RWPE2 (cell line): ENCODE measurements around the gene ENO4.

ENCODE experiments used
- ATAC-seq: fragments of 200-7000 bp; cut with Tn5 transposase; 3 replicates; pipeline ENCODE4 v1.9.1; 2021; ENCODE audit warnings: low read depth
- DNase-seq: peaks from one replicate; pipeline ENCODE4 v3.0.0-alpha.2; 2020; ENCODE audit warnings: low spot score
- H3K27ac ChIP-seq: fragments of 450-650 bp; 2 replicates; pipeline ENCODE4 v1.5.1; 2017; ENCODE audit warnings: mild to moderate bottlenecking; ENCODE audit not compliant: poor library complexity, severe bottlenecking
- H3K27me3 ChIP-seq: fragments of 250-450 bp; sonication (Bioruptor Pico); 2 replicates; pipeline ENCODE4 v1.5.1; 2021; ENCODE audit warnings: mild to moderate bottlenecking, moderate library complexity; ENCODE audit not compliant: insufficient read depth, poor library complexity, severe bottlenecking
- H3K36me3 ChIP-seq: fragments of 250-450 bp; sonication (Bioruptor Pico); 2 replicates; pipeline ENCODE4 v1.5.1; 2020; ENCODE audit warnings: low read depth, mild to moderate bottlenecking, moderate library complexity
- H3K4me1 ChIP-seq: fragments of 250-450 bp; sonication (Bioruptor Pico); 2 replicates; pipeline ENCODE4 v1.5.1; 2021; ENCODE audit warnings: mild to moderate bottlenecking, moderate library complexity; ENCODE audit not compliant: insufficient read depth, poor library complexity, severe bottlenecking
- H3K4me3 ChIP-seq: fragments of 250-450 bp; sonication (Bioruptor Pico); 2 replicates; pipeline ENCODE4 v1.5.1; 2021; ENCODE audit warnings: mild to moderate bottlenecking, moderate library complexity; ENCODE audit not compliant: severe bottlenecking
- H3K9me3 ChIP-seq: fragments of 250-450 bp; sonication (Bioruptor Pico); 2 replicates; pipeline ENCODE4 v1.5.1; 2021; ENCODE audit warnings: mild to moderate bottlenecking, moderate library complexity; ENCODE audit not compliant: severe bottlenecking
- TF ChIP-seq, protein P1 (sequence below): fragments of 450-650 bp; IDR thresholded peaks from one replicate; pipeline ENCODE4 v1.5.1; 2017; ENCODE audit warnings: mild to moderate bottlenecking, moderate library complexity; ENCODE audit not compliant: poor library complexity, severe bottlenecking

Gene ENO4

DNA sequence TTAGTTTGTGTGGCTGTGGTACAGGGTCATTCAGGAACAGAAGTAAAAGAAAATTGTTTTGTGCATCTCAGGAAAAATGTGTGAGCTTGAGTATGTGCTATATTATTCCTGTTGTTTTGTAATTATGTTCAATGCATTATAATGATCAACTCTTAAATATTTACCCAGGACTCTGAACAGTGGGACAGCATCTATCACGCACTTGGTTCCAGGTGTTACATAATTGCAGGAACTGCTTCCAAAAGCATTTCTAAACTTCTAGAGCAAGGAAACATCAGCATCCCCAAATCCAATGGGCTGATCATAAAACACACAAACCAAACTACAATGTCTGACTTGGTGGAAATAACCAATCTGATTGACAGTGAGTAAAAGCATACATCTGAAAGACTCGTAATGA, 26.6 kb downstream of the ENO4 start:
- Histone ChIP-seq H3K4me3 (no peak overlapping the region), H3K9me3 (no peaks in the 10 kb centered on the region), H3K27ac (no peak overlapping the region), H3K4me1 (no peaks in the 10 kb centered on the region), H3K27me3 (no peaks in the 10 kb centered on the region), H3K36me3 (no peaks in the 10 kb centered on the region)
- DNase-seq: no peak
- no peak for ATAC-seq
- TF ChIP-seq, protein P1, sequence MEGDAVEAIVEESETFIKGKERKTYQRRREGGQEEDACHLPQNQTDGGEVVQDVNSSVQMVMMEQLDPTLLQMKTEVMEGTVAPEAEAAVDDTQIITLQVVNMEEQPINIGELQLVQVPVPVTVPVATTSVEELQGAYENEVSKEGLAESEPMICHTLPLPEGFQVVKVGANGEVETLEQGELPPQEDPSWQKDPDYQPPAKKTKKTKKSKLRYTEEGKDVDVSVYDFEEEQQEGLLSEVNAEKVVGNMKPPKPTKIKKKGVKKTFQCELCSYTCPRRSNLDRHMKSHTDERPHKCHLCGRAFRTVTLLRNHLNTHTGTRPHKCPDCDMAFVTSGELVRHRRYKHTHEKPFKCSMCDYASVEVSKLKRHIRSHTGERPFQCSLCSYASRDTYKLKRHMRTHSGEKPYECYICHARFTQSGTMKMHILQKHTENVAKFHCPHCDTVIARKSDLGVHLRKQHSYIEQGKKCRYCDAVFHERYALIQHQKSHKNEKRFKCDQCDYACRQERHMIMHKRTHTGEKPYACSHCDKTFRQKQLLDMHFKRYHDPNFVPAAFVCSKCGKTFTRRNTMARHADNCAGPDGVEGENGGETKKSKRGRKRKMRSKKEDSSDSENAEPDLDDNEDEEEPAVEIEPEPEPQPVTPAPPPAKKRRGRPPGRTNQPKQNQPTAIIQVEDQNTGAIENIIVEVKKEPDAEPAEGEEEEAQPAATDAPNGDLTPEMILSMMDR: no peak

DNA sequence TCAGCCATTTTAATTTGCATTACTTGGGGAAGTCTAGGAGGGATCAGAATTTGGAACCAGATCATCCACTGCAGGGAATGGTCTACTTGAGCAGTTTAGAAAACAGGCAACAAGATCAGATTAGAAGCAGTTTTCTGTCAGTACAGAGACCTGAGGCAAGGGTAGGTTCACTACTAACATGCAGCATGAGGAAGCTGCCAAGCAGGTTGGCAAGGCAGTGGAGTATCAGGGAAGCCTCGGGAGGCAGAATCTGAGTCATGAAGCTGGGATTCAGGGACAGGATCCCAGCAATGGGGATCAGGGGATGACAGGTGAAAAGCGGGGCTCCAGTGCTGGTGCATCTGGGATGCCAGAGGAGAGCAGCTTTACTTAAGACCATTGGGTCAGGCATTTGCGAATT, 28.1 kb downstream of the ENO4 start:
- no peak overlapping the region for H3K27ac ChIP-seq
- H3K4me3 ChIP-seq: no peak overlapping the region
- DNase-seq: no peak
- no peaks in the 10 kb centered on the region for H3K4me1 ChIP-seq
- no peaks in the 10 kb centered on the region for H3K36me3 ChIP-seq
- H3K9me3 ChIP-seq: no peaks in the 10 kb centered on the region
- TF ChIP-seq, protein P1: no peak
- H3K27me3 ChIP-seq: no peaks in the 10 kb centered on the region
- ATAC-seq: peak; percentile 31; the same call in 1 of the 3 replicates

DNA sequence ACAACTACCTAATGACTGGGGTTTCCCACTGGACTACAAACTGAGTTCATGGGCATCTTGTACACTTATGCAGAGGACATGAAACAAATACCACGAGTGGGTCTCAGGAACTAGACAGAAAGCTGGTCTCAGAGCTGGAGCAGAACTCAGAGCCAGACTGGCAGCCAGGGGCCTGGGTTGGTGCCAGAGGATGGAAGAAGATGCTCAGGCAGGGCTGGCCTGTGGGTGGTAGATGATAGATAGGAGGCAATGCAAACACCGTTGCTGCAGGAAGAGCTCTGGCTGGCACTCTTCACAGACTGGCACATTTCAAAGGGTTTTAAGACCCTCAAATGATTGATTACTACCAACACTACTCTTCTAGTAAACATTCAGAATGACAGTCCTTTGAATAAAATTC, 28.8 kb downstream of the ENO4 start:
- no peak for DNase-seq
- H3K27me3 ChIP-seq: no peaks in the 10 kb centered on the region

GRCh38 chr10:116879817-116880216, 30.5 kb downstream of the ENO4 start:
- DNase-seq (no peak), ATAC-seq (no peak)
- Histone ChIP-seq H3K9me3 (no peaks in the 10 kb centered on the region), H3K4me3 (no peak overlapping the region), H3K36me3 (peaks cover 13% of the 10 kb centered on the region; the same call in 1 of the 2 replicates), H3K27me3 (no peaks in the 10 kb centered on the region), H3K27ac (no peak overlapping the region), H3K4me1 (no peaks in the 10 kb centered on the region)
- TF ChIP-seq, protein P1: no peak

More for the DNA sequence above, 28.8 kb downstream of the ENO4 start:
- no peaks in the 10 kb centered on the region for H3K4me1 ChIP-seq
- 0 out of 3 replicates have a peak, but pooled peaks have one; percentile 25 for ATAC-seq
- no peaks in the 10 kb centered on the region for H3K9me3 ChIP-seq
- TF ChIP-seq, protein P1: no peak
- H3K36me3 ChIP-seq: 0 out of 2 replicates have a peak, but pooled peaks cover 7% of the 10 kb centered on the region
- H3K4me3 ChIP-seq: no peak overlapping the region
- no peak overlapping the region for H3K27ac ChIP-seq

DNA sequence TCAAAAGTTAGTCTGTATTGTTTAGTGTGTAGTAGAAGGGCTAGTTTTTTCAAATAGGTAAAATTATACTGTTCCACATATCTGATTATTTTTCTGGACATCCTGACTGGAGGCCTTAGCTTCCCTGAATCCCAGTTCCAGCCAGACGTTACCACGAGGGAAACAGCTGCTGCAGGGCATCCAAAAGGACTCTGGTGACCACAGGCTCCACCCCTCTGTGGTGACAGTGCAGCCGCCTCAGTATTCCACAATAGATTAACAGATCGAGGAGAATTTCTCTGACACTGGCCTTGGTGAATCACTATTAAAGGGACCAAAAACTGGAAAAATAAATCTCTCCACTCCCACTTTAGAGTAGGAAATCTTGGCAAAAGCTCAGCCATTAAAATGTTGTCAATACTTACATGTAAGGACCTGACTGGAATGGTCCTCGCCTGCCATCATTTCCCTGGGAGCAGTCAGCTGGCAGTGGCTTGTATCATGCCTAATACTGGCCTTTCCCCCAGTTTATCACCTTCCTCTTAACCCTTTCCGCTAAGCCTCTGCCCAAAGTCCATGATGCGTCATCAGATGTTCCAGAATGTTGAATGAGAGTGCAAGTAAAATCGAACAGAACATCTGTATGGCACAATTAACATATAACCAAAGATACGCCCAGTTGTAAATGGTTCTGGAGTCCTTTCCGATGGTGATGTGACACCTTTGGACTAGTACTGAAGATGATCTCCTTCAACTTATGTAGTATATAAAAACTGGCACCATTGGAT, 31.6 kb downstream of the ENO4 start:
- Histone ChIP-seq H3K27me3 (no peaks in the 10 kb centered on the region), H3K9me3 (no peaks in the 10 kb centered on the region), H3K36me3 (peaks cover 13% of the 10 kb centered on the region; the same call in 1 of the 2 replicates), H3K27ac (no peak overlapping the region), H3K4me3 (no peak overlapping the region), H3K4me1 (no peaks in the 10 kb centered on the region)
- TF ChIP-seq, protein P1: no peak
- no peak for ATAC-seq
- DNase-seq: no peak
